HG03460 (cell line): ENCODE data around the gene CDHR5.
"Not testable (repeated sequence)": the region's sequence is repeated elsewhere in the genome, so short reads cannot be mapped to it uniquely, and the experiment has no call there.

Experiments
- ATAC-seq: cut with Tn5 transposase; IDR thresholded peaks from one replicate; pipeline ENCODE4 v1.9.1; 2021; ENCODE audit not compliant: unreplicated experiment

Gene CDHR5

GRCh38 chr11:624705-625635, at the start of gene CDHR5:
CDHR5 (minus strand) TSS chr11:624955; CDS start chr11:624902, 53 bp downstream.
- no peak for ATAC-seq

GRCh38 chr11:674406-674805, 49.7 kb upstream of the CDHR5 start:
- no peak for ATAC-seq

- no peak for ATAC-seq
Observed at GRCh38 chr11:673866-674265, 49.1 kb upstream of the CDHR5 start.

GRCh38 chr11:665704-666281, 41.0 kb upstream of the CDHR5 start:
- no peak for ATAC-seq

- ATAC-seq, result no peak
Observed at GRCh38 chr11:665062-665703, 40.4 kb upstream of the CDHR5 start.

GRCh38 chr11:662689-663274, 38.0 kb upstream of the CDHR5 start:
- ATAC-seq, result no peak

GRCh38 chr11:660681-661444, 36.1 kb upstream of the CDHR5 start:
- no peak for ATAC-seq

GRCh38 chr11:660281-660680, 35.5 kb upstream of the CDHR5 start:
- ATAC-seq, result no peak

GRCh38 chr11:659532-660085, 34.9 kb upstream of the CDHR5 start:
- ATAC-seq, result no peak

GRCh38 chr11:657691-658126, 33.0 kb upstream of the CDHR5 start:
- no peak for ATAC-seq

GRCh38 chr11:656866-657265, 32.1 kb upstream of the CDHR5 start:
- no peak for ATAC-seq

- ATAC-seq, result no peak
Observed at GRCh38 chr11:656426-656825, 31.7 kb upstream of the CDHR5 start.

GRCh38 chr11:655036-655726, 30.4 kb upstream of the CDHR5 start:
- ATAC-seq, result no peak

- not testable (repeated sequence) for ATAC-seq
Observed at GRCh38 chr11:654444-654843, 29.7 kb upstream of the CDHR5 start.

GRCh38 chr11:653837-654236, 29.1 kb upstream of the CDHR5 start:
- no peak for ATAC-seq

- not testable (repeated sequence) for ATAC-seq
Observed at GRCh38 chr11:653136-653535, 28.4 kb upstream of the CDHR5 start.

- ATAC-seq, result no peak
Observed at GRCh38 chr11:650482-650881, 25.7 kb upstream of the CDHR5 start.

- not testable (repeated sequence) for ATAC-seq
Observed at GRCh38 chr11:647672-648158, 23.0 kb upstream of the CDHR5 start.

- no peak for ATAC-seq
Observed at GRCh38 chr11:646214-646613, 21.5 kb upstream of the CDHR5 start.

GRCh38 chr11:645536-645935, 20.8 kb upstream of the CDHR5 start:
- ATAC-seq, result no peak
